Aorta (tissue), 5 donors: ENCODE measurements around the gene AGAP1. TPM values are rescaled to one million over a fixed set of nuclear protein-coding genes. Genes with fewer than 3 reads are reported as not detected.

Experiments used
- ATAC-seq: fragments of 200-7000 bp; cut with Tn5 transposase; one replicate; pipeline ENCODE4 v1.9.1; 2022; ENCODE audit warnings: moderate library complexity; ENCODE audit not compliant: low FRiP score
- DNase-seq, 2 donors: peaks; one replicate each; pipeline ENCODE4 v3.0.0-alpha.2; 2020
- H3K27ac ChIP-seq, 2 donors: one replicate each; pipeline ENCODE4 v1.5.1; 2013; ENCODE audit warnings: low read length in 2 of 2, mild to moderate bottlenecking in 2 of 2, moderate library complexity in 2 of 2, control low read depth in 1 of 2, inconsistent platforms in 1 of 2, low read depth in 1 of 2
- H3K27me3 ChIP-seq, 2 donors: one replicate each; pipeline ENCODE4 v1.6.1; 2013; ENCODE audit warnings: control low read depth in 1 of 2, low read length in 1 of 2, mild to moderate bottlenecking in 1 of 2, moderate library complexity in 1 of 2; ENCODE audit not compliant: insufficient read depth in 2 of 2, control insufficient read depth in 1 of 2
- H3K36me3 ChIP-seq, 2 donors: one replicate each; pipeline ENCODE4 v1.6.1; 2013; ENCODE audit warnings: control low read depth in 1 of 2, low read length in 1 of 2, mild to moderate bottlenecking in 1 of 2; ENCODE audit not compliant: insufficient read depth in 2 of 2, control insufficient read depth in 1 of 2
- H3K4me1 ChIP-seq, 2 donors: one replicate each; pipeline ENCODE4 v1.6.1; 2013; ENCODE audit warnings: low read length in 2 of 2, control low read depth in 1 of 2, mild to moderate bottlenecking in 1 of 2, moderate library complexity in 1 of 2; ENCODE audit not compliant: insufficient read depth in 2 of 2, control insufficient read depth in 1 of 2
- H3K4me3 ChIP-seq, 2 donors: one replicate each; pipeline ENCODE4 v1.5.1; 2013; ENCODE audit warnings: low read length in 2 of 2, control low read depth in 1 of 2, mild to moderate bottlenecking in 1 of 2
- H3K9me3 ChIP-seq: one replicate; pipeline ENCODE4 v1.6.1; 2013; ENCODE audit warnings: mild to moderate bottlenecking, low read length; ENCODE audit not compliant: control insufficient read depth
- WGBS, 2 donors: extraction: QIAGEN DNeasy Blood & Tissue Kit; methylation state at CpG; one replicate each; pipeline ENCODE4 v1.1.7; 2013; 5-methylcytosine and 5-hydroxymethylcytosine counted together
- intact Hi-C, 2 donors: fragments of 100-400 bp; cut with DNase I; formaldehyde crosslinking; loops; one replicate each; pipeline versions ENCODE4 v1.14.2 to v1.15.0; 2022
- polyA plus RNA-seq, 2 donors: library from polyadenylated mRNA; stranded (reverse); fragments of 200-250 nt; gene quantifications; one replicate each; pipeline ENCODE4 v1.2.3, GENCODE V29; 2013
- total RNA-seq, 2 donors: library from RNA; stranded (reverse); fragmentation: NEBNext Ultra II Directional; extraction: Animal tissue kit (Norgen Biotek cat#: 25700); gene quantifications; one replicate each; pipeline ENCODE4 v1.2.1, GENCODE V29; 2021
- donor health status: healthy with polysubstance abuse.
- donor health status: Bipolar disorder and iron deficiency.
- donor health status: DM: no; HTN: no; CAD: no.
- donor health status: DM: no; HTN: no; CAD: no.
- donor health status: DM: yes; HTN: yes; CAD: no.

The AGAP1 gene
- total and polyA plus RNA-seq, 4 donors = 3.0 to 32.7 (median 12.7) TPM

DNA sequence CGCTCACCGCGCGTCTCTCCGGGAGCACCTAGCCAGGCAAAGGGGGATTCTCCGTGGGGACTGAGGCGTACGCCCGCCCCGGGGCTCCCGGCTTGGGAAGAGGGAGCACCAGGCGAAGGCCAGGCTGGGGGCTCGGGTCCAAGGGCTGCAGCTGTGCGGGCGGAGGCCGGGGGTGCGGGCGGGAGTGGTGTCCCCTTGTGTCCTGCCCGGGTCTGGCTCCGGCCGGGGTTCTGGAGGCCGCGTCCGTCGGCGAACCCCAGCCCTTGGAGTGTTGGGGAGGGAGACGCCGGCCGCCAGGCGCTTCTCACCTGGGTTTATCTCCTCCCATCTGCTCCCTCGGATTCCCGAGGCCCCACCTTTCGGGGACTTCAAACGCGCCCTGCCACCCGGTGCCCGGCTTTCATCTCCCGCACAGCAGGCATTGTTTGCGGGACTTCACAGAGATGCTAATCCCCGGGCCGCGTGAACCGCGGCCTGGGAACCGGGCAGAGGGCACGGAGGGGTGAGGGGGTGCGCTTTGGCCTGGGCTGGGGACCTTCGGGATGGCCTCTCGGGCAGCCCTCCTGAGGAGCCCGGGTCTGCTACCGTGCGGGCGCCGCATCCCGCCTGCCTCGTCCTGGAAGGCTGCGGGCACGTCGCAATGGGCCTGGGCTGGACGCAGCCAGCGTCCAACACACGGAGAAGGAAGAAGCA lies 679.3 kb downstream of the AGAP1 start:
- Histone ChIP-seq H3K4me3 (no peak overlapping the region), H3K27me3 (no peaks in the 10 kb centered on the region), H3K9me3 (no peaks in the 10 kb centered on the region), H3K36me3 (no peaks in the 10 kb centered on the region), H3K4me1 (no peaks in the 10 kb centered on the region), H3K27ac (no peak overlapping the region)
- intact Hi-C loops = no loop called here
- DNase-seq = peak in 1 of 2 donors; percentile 76
- 30 to 47% methylated on average over 52 to 62 of the region's 62 CpGs for WGBS, 2 donors
- ATAC-seq = no peak

DNA sequence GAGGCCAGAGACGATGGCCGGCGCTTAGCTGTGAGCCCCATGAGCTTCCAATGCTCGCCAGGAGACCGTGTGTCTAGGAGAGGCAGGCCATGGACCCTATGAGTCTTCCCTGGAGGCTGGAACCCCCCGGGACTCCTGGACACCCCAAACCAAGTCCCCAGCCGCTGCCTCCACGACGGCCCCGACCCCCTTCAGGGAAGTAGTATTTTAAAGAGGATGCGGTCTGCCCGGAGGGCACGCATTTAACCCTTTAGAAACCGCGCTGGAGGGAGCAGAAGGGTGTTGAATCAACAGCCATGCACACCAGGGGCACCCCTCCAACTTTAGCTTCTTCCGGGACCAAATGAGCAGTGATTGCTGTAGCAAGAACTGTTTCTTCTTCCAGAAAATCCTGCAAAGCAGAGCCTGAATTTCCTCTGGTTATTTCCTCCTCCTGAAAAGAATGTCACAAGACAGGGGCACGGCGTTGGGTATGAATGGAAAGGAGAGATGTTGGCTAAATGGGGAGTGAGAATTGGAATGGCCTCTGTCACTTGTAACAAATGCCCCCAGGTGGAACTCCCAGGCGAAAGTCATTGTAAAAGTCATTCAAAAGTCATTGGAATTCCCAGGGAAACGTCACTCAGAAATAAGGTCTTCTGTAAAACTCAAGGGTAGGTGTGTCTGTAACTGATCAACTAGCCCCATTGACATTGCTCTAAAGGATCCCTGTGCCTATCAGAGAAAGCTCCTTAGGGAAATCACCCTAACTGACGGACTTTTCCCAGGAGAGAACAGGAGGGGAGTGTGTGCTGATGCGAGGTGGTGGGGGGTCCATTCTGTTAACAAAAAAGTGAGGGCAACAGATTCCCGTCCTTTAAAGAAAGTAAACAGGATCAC lies 680.1 kb downstream of the AGAP1 start:
- WGBS, 2 donors = 51 to 58% methylated on average over 23 of the region's 23 CpGs
- H3K9me3 ChIP-seq = no peaks in the 10 kb centered on the region
- no peak overlapping the region for H3K4me3 ChIP-seq
- H3K27me3 ChIP-seq = no peaks in the 10 kb centered on the region
- DNase-seq (peak in 1 of 2 donors; percentile 43), ATAC-seq (no peak)
- intact Hi-C loops = no loop called here
- H3K4me1 ChIP-seq = no peaks in the 10 kb centered on the region
- H3K36me3 ChIP-seq = no peaks in the 10 kb centered on the region
- H3K27ac ChIP-seq = no peak overlapping the region

DNA sequence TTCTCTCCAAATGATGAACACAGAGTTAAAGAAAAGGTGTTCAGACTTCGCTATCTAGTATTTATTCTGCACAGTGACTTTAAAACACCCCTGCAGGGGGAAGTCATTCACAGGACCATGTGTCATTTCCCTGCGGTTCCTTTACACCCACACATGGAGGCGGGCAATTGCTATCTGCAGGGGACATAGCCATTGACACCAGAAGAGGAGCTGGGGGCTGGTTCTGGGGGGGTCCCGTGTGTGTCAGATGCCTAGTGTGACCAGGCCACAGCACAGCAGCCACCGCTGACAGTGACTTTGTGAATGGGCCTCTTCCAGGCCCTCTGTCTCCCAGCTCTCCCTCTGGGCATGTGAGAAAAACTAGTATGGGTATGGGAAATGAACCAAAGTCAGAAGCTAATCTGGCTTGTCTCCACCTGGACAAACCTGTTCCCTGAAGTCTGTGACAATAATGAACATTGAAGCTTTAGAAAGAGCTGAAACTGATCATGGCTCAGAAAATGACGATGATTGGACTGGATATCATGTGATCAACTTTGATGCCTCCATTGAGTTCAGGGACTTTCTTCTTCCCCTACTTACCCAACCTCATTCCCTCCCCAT lies 681.8 kb downstream of the AGAP1 start:
- Histone ChIP-seq H3K4me3 (no peak overlapping the region), H3K36me3 (no peaks in the 10 kb centered on the region), H3K27me3 (no peaks in the 10 kb centered on the region), H3K4me1 (no peaks in the 10 kb centered on the region), H3K27ac (no peak overlapping the region), H3K9me3 (no peaks in the 10 kb centered on the region)
- no peak for DNase-seq
- intact Hi-C loops = no loop called here
- ATAC-seq = no peak
- 75 to 81% methylated on average over 6 of the region's 6 CpGs for WGBS, 2 donors

DNA sequence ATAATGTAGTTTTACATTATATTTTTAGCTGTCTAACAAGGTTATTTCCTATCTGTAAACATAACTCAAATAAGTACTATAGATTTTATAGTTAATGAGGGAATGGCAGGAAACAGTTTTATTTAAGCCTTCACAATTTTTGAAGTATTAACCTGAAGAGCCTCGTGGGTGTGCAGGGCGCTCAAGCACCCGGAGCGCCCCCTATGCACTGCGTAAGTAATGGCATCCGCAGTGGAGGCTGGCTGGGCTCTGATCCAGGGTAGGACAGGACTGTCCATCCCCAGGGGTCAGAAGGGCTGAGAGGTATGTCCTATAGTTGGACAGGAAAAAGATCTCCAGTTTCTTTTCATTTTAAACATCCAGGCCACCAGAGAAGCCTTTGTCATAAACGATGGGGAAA lies 682.6 kb downstream of the AGAP1 start:
- Histone ChIP-seq H3K4me1 (no peaks in the 10 kb centered on the region), H3K36me3 (no peaks in the 10 kb centered on the region), H3K9me3 (no peaks in the 10 kb centered on the region), H3K4me3 (no peak overlapping the region), H3K27me3 (no peaks in the 10 kb centered on the region), H3K27ac (no peak overlapping the region)
- ATAC-seq (no peak), DNase-seq (no peak)
- 43 to 45% methylated on average over 7 of the region's 7 CpGs for WGBS, 2 donors
- intact Hi-C loops = no loop called here

DNA sequence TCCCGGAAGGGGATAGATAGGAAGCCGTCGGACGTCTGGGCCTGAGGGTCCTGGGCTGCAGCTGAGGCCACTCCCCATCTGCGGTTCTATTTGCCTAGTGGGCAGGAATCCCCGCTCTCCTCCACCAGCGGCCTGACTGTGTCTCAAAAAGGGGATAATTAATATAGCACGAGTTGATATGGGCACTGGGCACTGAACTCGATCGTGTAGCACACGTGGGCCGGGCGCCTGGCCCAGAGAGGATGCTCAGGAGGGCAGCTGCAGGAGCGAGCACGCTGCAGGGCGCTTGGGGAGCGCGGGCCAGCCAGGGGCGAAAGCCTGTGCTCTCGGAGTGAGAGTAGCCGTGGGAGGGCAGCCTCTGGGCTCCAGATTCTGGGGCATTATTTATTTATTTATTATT lies 683.1 kb downstream of the AGAP1 start:
- no peaks in the 10 kb centered on the region for H3K36me3 ChIP-seq
- ATAC-seq = no peak
- no peak overlapping the region for H3K4me3 ChIP-seq
- no peak overlapping the region for H3K27ac ChIP-seq
- DNase-seq = no peak
- no peaks in the 10 kb centered on the region for H3K4me1 ChIP-seq
- no peaks in the 10 kb centered on the region for H3K27me3 ChIP-seq
- intact Hi-C loops = no loop called here
- no peaks in the 10 kb centered on the region for H3K9me3 ChIP-seq
- 71 to 72% methylated on average over 21 of the region's 21 CpGs for WGBS, 2 donors

DNA sequence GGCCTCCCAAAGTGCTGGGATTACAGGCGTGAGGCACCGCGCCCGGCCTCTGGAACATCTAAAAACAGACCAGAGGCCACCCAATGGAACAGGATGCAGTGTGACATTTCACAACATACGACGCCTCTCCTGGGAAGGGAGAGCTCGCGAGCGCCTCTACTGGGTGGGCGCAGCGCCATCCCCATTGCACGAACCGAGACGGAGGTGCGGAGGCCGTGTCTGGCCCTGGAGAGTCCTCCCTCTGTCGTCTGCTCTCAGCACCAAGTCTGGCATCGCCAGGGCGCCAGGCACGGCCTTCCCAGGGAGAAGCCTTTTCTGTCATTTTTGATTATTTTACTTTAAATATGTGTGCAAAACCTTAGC lies 683.7 kb downstream of the AGAP1 start:
- H3K36me3 ChIP-seq = no peaks in the 10 kb centered on the region
- intact Hi-C loops = no loop called here
- peak in 1 of 2 donors; percentile 81 for DNase-seq
- no peaks in the 10 kb centered on the region for H3K27me3 ChIP-seq
- WGBS, 2 donors = 8 to 12% methylated on average over 20 of the region's 20 CpGs
- ATAC-seq = peak; percentile 55
- H3K9me3 ChIP-seq = no peaks in the 10 kb centered on the region
- no peak overlapping the region for H3K4me3 ChIP-seq
- no peaks in the 10 kb centered on the region for H3K4me1 ChIP-seq
- H3K27ac ChIP-seq = no peak overlapping the region

DNA sequence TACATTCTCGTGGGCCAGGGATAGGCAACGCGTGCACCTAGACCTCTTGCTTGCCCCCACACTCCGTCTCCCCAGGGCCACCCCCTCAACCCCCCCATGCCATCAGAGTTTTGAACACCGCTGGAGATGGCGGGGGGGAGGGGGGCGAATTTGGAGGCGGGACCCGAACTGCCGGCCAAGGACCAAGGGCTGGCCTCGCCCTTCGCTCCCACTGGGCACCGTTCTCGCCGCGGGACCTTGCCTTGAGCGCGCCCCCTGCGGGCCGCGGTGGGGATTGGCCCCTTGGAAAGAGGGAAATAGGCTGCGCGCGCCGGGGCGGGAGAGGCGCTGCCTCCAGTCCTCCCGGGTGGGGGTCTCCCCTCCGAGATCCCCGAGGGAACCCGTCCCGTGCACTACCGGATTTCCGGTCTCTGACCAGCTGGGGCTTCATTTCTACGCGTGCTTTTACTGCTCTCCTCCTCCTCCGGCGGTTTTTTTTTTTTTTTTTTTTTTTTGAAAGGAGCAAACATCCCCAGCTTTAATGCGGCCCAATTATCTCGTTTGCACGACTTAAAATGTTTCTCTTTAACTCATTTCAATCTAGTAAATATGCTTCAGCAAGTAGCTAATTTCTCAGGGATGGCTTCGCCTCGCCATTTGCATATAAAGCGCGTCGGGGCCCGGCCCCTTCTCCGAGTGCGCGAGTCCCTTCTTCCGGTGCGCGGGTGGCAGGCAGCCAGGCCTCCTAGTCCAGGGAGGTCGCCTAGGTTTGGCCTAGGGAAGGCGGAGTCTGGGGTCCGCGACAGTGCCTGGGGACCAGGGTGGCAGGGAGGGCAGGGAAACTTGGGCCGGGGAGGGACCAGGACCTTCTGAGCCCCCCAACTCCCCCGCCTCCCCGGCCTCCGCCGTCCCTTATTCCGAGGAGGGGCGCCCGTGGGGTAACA lies 684.4 kb downstream of the AGAP1 start:
- H3K27ac ChIP-seq = no peak overlapping the region
- intact Hi-C loops = no loop called here
- WGBS, 2 donors = 2 to 3% methylated on average over 62 to 65 of the region's 65 CpGs
- no peaks in the 10 kb centered on the region for H3K27me3 ChIP-seq
- DNase-seq (peak; percentile 67 to 87), ATAC-seq (peak; percentile 69)
- no peaks in the 10 kb centered on the region for H3K4me1 ChIP-seq
- peak overlapping the region in 1 of 2 donors; percentile 11 for H3K4me3 ChIP-seq
- no peaks in the 10 kb centered on the region for H3K9me3 ChIP-seq
- H3K36me3 ChIP-seq = no peaks in the 10 kb centered on the region

DNA sequence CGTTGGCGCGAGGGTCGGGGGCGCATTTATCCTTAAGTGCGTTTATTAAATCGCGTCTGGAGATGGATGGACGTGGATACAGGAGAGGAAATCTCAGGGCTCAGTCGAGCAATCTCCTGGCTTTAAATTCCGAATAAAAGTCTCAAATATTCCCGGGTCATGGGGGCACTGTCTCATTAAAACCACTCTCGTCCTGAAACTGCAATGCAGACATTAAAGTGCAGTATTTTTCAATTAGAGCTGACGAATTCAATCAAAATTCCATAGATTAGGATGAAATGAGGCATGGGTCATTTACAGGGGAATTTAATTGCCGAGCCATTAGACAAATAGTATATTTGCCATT lies 685.0 kb downstream of the AGAP1 start:
- Histone ChIP-seq H3K4me1 (no peaks in the 10 kb centered on the region), H3K27me3 (peaks cover 0 to under 1% of the 10 kb centered on the region in 2 donors), H3K9me3 (no peaks in the 10 kb centered on the region), H3K27ac (no peak overlapping the region), H3K36me3 (no peaks in the 10 kb centered on the region), H3K4me3 (no peak overlapping the region)
- intact Hi-C loops = no loop called here
- DNase-seq = no peak
- no peak for ATAC-seq
- 2 to 7% methylated on average over 15 of the region's 15 CpGs for WGBS, 2 donors
